T-helper 17 cell (primary cell): ENCODE results near the gene CADM2. TPM values are rescaled to one million over a fixed set of nuclear protein-coding genes. Genes with fewer than 3 reads are reported as not detected.
A peak's percentile ranks its signal among the peaks of the same experiment; 100 is the strongest.
"Not testable (repeated sequence)": the region's sequence is repeated elsewhere in the genome, so short reads cannot be mapped to it uniquely, and the experiment has no call there.

Experiments
- ATAC-seq: fragments of 150-1000 bp; cut with Tn5 transposase; 2 replicates; pipeline ENCODE4 v1.10.0; 2021; ENCODE audit warnings: mild to moderate bottlenecking, moderate library complexity
- DNase-seq, 3 donors: peaks; one replicate each; pipeline versions ENCODE4 v3.0.0 to v3.0.0-alpha.2; 2020 to 2021
- H3K9me3 ChIP-seq: one replicate; pipeline ENCODE4 v1.7.0; 2013; ENCODE audit warnings: low read length, mild to moderate bottlenecking; ENCODE audit not compliant: control insufficient read depth, poor library complexity, severe bottlenecking
- H3K27ac Mint-ChIP-seq: one replicate; pipeline ENCODE4 v1.8.0; 2022; ENCODE audit warnings: mild to moderate bottlenecking, moderate library complexity, mixed read lengths
- H3K27me3 Mint-ChIP-seq: one replicate; pipeline ENCODE4 v1.8.0; 2022; ENCODE audit warnings: mixed read lengths
- H3K36me3 Mint-ChIP-seq: one replicate; pipeline ENCODE4 v1.8.0; 2022; ENCODE audit warnings: low read depth, mixed read lengths
- H3K4me1 Mint-ChIP-seq: one replicate; pipeline ENCODE4 v1.8.0; 2022; ENCODE audit warnings: mild to moderate bottlenecking, mixed read lengths
- H3K4me3 Mint-ChIP-seq: one replicate; pipeline ENCODE4 v1.8.0; 2022; ENCODE audit warnings: mild to moderate bottlenecking, moderate library complexity, mixed read lengths
- total RNA-seq, 4 donors: library from RNA in 2 of 4; stranded (reverse) in 2 of 4; gene quantifications; one replicate each; pipeline ENCODE4 v1.2.3 and lab custom pipeline; 2022 to 2026

The CADM2 gene
- 1 to 10 TPM in 1 of 2 donors, under 1 TPM in 1; 0.42 to 1.2 TPM for total RNA-seq
- 0 to 0.15 reads per million in 2 donors for total RNA-seq (lab: John Stamatoyannopoulos, UW)

DNA sequence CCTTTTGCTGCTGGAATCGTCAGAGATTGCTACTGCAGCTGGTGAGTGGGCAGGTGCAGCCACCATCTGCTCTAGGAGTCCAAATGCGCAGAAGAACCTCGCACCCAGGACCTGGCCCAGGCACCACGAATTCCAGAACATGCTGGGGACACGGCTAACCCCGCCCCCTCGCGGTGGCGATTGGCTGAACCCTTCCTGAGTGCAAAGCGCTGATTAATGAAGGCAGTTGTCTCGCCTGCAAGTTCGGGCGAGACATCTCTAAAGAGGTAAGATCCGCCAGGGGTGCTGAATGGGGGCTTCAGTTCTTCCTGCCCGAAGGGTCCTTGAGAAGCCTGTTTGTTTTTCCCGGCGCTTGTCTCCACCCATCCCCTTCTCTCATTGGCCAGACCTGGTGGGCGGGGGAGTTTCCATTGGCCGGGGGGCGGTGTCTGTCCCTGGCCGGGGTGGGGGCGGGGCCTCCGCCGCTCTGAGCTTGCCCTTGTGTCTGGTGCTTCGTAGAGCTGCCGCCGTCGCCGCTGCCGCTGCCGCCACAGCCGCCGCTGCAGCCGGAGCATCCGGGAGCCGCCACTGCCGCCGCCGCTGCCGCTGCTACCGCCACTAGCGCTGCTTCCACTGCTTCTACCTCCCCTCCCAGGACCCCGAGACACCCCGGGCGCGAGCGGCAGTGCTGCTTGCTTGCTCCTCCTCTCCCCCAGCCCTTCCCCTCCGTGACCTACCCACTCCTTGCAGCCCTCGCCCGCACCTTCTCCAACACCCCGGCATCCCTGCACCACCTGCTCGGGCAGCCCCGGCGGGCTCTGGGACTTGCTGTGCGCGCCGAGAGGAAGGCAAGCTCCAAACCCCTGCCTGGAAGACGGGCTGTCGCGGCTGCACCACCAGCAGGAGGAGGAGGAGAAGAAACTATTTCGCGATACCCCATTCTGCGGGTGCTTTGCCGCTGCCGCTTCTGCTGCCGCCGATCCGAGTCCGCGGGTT is at the start of gene CADM2:
Gene CADM2, plus strand, starts transcription at position 495 of the 975 bp plus-strand sequence.
- H3K27me3 Mint-ChIP-seq: peaks cover 39% of the 10 kb centered on the region
- peaks cover 19% of the 10 kb centered on the region for H3K4me1 Mint-ChIP-seq

DNA sequence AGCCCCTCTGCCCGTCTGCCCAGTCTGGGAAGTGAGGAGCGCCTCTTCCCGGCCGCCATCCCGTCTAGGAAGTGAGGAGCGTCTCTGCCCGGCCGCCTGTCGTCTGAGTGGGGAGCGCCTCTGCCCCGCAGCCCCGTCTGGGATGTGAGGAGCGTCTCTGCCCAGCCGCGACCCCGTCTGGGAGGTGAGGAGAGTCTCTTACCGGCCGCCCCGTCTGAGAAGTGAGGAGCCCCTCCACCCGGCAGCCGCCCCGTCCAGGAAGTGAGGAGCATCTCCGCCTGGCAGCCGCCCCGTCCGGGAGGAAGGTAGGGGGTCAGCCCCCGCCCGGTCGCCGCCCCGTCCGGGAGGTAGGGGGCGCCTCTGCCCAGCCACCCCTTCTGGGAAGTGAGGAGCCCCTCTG is 40.2 kb upstream of the CADM2 start:
- H3K4me1 Mint-ChIP-seq, H3K4me3 Mint-ChIP-seq, H3K27me3 Mint-ChIP-seq, DNase-seq, H3K36me3 Mint-ChIP-seq, H3K27ac Mint-ChIP-seq, ATAC-seq, H3K9me3 ChIP-seq: not testable (repeated sequence)

More for the DNA sequence above, at the start of gene CADM2:
- H3K27ac Mint-ChIP-seq: no peak within 1 kb of the TSS
- H3K9me3 ChIP-seq: peaks cover 3% of the 10 kb centered on the region
- peak within 1 kb of the TSS; percentile 88 for H3K4me3 Mint-ChIP-seq
- ATAC-seq: peak; percentile 97
- DNase-seq: peak; percentile 16 to 43 (median 35)
- peaks cover 2% of the 10 kb centered on the region for H3K36me3 Mint-ChIP-seq

DNA sequence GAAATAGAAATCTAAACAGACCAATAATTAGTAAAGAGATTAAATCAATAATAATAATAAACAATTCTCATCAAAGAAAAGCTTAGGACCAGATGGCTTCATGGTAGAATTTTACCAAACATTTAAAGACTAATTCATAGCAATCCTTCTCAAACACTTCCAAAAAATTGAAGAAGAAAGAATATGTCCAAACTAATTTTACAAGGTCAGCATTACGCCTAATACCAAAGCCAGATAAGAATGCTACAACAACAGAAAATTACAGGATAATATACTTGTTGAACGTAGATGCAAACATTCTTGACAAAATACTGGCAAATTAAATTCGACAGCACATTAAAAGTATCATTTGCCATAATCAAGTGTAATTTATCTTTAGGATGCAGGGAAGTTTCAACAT is 36.1 kb upstream of the CADM2 start:
- no peak for DNase-seq
- H3K27me3 Mint-ChIP-seq: no peaks in the 10 kb centered on the region

DNA sequence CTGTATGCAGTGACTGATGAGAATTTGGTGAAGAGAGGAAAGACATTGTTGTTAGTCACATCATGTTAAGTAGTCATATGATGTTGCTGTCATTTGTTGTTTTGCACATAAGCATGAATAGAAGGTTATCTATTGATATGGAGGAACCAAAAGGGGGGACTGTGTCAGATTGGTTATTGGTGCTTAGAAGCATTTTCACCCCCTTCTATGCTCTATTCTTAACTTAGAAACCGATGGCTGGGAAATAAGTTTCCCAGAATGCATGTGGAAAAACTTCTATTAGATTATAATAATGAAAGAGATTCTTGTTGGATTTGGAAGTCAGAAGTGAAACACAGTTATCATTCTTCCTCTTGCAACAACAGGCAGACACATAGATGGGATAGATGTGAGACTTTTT is 33.2 kb upstream of the CADM2 start:
- no peak for ATAC-seq
- no peak overlapping the region for H3K4me3 Mint-ChIP-seq
- H3K4me1 Mint-ChIP-seq: no peaks in the 10 kb centered on the region
- H3K36me3 Mint-ChIP-seq: no peaks in the 10 kb centered on the region
- H3K9me3 ChIP-seq: no peaks in the 10 kb centered on the region
- H3K27ac Mint-ChIP-seq: no peak overlapping the region
- no peaks in the 10 kb centered on the region for H3K27me3 Mint-ChIP-seq
- DNase-seq: no peak

More for the DNA sequence above, 36.1 kb upstream of the CADM2 start:
- no peak for ATAC-seq
- H3K4me1 Mint-ChIP-seq: no peaks in the 10 kb centered on the region
- H3K27ac Mint-ChIP-seq: no peak overlapping the region
- no peak overlapping the region for H3K4me3 Mint-ChIP-seq
- no peaks in the 10 kb centered on the region for H3K36me3 Mint-ChIP-seq
- H3K9me3 ChIP-seq: no peaks in the 10 kb centered on the region

DNA sequence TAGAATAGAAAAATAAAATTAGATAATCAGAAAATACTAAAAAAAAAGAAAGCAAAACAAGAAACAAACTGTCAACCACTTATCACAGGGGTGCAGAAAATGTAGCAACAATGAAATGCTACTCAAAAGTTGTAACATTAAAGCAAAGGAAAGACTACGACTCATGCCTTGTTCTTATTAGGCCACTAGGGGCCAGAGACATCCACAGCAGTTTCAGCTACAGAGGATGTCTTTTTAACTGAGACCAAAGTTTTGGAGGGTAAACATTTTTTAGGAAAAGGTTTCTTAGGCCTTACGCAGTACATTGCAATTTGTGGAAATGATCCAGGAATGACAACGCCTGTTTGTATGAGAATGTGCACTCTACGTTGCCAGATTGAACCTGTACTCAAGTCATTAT is 15.4 kb upstream of the CADM2 start:
- Mint-ChIP-seq H3K4me1 (no peaks in the 10 kb centered on the region), H3K36me3 (no peaks in the 10 kb centered on the region), H3K27ac (no peak overlapping the region), H3K4me3 (no peak overlapping the region), H3K27me3 (no peaks in the 10 kb centered on the region)
- no peaks in the 10 kb centered on the region for H3K9me3 ChIP-seq
- no peak for ATAC-seq
- no peak for DNase-seq

DNA sequence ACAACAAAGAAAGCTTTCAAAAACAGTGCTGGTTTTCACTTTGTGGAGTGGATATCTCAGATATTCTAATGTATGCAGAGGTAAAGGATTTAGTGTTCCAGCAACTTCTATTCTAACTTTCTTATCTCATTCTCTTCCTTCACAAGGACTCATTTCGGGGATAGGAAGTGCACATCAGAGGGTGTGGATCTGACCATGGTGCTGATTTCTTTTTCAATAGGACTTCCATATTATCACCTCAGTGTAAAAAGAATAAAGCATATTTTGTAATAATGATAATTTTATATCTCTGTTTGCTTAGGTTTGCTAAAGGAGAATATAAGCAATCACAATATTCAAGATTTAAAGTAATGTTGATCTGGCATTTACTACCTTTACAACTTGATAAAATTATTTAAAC is 12.5 kb upstream of the CADM2 start:
- Mint-ChIP-seq H3K4me3 (no peak overlapping the region), H3K36me3 (no peaks in the 10 kb centered on the region), H3K4me1 (no peaks in the 10 kb centered on the region), H3K27ac (no peak overlapping the region), H3K27me3 (no peaks in the 10 kb centered on the region)
- no peaks in the 10 kb centered on the region for H3K9me3 ChIP-seq
- ATAC-seq (no peak), DNase-seq (no peak)

DNA sequence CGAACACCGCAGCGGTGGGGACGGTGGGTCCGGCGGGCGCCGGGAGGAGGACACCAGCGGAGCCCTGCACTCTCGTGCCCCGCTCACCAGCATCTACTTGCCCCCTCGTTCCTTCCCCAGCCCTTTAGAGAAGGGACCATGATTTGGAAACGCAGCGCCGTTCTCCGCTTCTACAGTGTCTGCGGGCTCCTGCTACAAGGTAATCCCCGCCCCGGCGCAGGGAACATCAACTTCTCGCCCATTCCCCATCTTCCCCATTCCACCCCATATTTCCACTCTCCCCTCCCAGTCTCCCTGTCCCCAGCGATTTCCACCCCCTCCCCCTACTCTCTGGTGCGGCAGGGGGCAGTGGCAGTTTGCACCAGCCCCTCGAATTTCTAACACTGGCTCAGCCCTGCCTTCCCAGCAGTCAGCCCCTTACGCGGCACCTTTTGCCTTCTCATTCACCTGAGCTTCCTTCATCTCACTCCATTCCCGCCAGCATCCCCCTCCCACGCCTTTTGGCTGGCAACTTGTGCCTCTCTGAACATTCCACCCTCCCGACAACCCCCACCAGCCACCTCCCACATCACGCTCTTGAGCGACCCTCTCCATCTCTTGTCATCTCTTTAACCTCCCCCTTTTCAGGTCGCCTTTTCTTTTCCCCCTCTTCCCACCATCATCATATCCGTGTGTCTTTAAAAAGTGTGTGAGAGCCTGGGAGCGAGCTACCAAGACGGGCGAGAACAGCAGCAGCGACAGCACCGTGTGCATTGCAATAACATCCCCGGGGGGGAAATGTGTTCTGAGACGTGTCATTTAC is 882 bp downstream of the CADM2 start:
- peaks cover 19% of the 10 kb centered on the region for H3K4me1 Mint-ChIP-seq

DNA sequence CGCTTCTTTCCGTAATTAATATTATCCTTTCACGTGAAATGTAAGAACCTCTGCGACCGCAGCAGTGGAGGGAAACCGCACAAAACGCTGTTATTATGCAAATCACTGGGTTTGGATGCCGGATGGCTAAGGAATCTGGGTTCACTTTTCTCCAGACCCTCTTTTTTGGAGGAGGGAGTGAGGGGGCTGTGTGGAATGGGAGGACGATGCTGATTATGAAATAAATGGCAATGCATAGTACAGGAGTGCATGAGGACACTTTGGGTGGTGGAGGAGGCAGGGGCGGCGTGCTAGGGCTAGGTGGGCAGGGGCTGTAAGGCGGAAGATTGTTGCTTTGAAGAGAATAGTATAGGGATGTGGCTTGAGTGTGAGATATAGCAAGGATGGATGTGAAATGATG is 1.8 kb downstream of the CADM2 start:
- Mint-ChIP-seq H3K36me3 (peaks cover 2% of the 10 kb centered on the region), H3K27ac (no peak overlapping the region), H3K4me1 (peaks cover 19% of the 10 kb centered on the region), H3K4me3 (peak overlapping the region; percentile 2), H3K27me3 (peaks cover 39% of the 10 kb centered on the region)
- DNase-seq: no peak
- ATAC-seq: no peak
- H3K9me3 ChIP-seq: peaks cover 3% of the 10 kb centered on the region

More for the DNA sequence above, 882 bp downstream of the CADM2 start:
- H3K27ac Mint-ChIP-seq: no peak overlapping the region
- ATAC-seq: no peak
- DNase-seq: no peak
- peaks cover 2% of the 10 kb centered on the region for H3K36me3 Mint-ChIP-seq
- H3K9me3 ChIP-seq: peaks cover 3% of the 10 kb centered on the region
- peaks cover 39% of the 10 kb centered on the region for H3K27me3 Mint-ChIP-seq
- H3K4me3 Mint-ChIP-seq: peak overlapping the region; percentile 88

DNA sequence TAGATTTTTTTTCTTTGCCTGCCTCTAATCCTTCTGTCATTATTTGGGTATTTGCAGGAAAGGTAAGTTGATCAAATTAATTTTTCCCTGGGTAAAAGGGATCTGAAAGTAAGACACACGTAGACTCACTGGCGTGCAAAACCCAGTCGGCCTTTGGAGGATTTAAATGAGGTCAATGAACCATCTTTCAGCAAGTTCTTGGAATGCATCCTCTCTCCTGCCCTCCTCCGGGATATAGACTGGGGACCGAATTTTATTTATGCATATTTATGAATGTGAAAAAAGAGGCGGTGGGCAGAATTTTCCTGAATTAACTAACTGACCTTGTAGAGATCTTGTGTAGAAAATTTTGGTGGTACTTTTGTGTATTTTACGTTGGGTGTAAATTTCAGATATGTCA is 2.2 kb downstream of the CADM2 start:
- H3K4me1 Mint-ChIP-seq: peaks cover 19% of the 10 kb centered on the region
- no peak overlapping the region for H3K27ac Mint-ChIP-seq
- ATAC-seq (no peak), DNase-seq (no peak)
- peaks cover 39% of the 10 kb centered on the region for H3K27me3 Mint-ChIP-seq
- H3K4me3 Mint-ChIP-seq: no peak overlapping the region
- peaks cover 3% of the 10 kb centered on the region for H3K9me3 ChIP-seq
- peaks cover 2% of the 10 kb centered on the region for H3K36me3 Mint-ChIP-seq

DNA sequence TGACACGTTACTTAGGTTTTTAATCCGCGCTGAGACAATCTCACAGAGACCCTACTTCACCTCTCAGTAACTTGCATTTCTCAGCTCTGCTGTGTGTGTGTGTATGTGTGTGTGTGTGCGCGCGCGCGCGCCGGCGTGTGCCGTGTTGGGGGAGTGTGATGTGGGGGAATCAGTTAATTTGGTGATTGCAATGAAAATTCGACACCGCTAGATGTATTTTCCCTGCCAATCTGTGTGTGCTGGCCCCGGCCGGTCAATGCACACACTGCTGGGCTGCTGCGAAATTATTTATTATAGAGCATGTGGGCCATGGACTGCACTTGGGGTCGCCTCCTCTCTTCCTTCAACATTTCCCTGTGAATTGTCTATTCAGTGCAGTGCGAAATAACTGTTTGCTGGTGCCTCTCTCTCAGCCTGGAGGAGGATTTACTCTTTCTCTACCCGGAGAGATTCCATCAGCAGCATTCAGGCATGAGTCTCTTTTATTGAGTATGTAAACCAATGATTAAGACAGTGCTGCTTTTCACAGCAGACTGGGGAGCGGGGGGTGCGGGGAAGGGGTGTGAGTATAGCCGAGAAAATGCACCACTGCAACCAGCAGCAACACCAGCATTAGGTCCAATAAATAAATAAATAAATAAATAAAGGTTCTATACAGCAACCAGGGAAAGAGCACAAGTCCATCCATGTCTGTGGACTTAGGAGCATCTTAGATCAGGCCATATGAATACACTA is 2.9 kb downstream of the CADM2 start:
- peaks cover 2% of the 10 kb centered on the region for H3K36me3 Mint-ChIP-seq
- DNase-seq: no peak
- H3K4me3 Mint-ChIP-seq: no peak overlapping the region
- H3K27me3 Mint-ChIP-seq: peaks cover 39% of the 10 kb centered on the region
- H3K9me3 ChIP-seq: peaks cover 3% of the 10 kb centered on the region
- H3K4me1 Mint-ChIP-seq: peaks cover 19% of the 10 kb centered on the region
- no peak overlapping the region for H3K27ac Mint-ChIP-seq
- no peak for ATAC-seq

DNA sequence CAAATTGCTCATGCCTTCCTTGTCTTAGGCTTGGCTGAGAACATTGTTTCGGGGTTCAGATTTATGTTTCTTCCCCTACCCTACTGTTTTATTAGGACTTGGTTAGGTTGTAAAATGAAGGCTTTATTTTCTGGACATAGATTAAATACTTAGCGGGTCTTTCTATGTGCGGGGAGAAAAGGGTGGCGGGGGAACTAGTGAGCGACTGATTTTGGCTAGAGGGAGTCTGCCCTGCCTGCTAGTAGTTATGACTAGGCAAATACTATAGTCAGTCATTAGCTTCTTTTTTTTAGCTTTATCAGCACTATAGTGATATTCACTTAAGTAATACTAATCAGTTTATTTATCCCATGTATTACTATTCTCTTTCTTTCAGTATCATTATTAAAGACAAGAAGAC is 3.6 kb downstream of the CADM2 start:
- H3K27ac Mint-ChIP-seq: no peak overlapping the region
- no peak for ATAC-seq
- H3K4me1 Mint-ChIP-seq: peaks cover 19% of the 10 kb centered on the region
- no peak overlapping the region for H3K4me3 Mint-ChIP-seq
- peaks cover 2% of the 10 kb centered on the region for H3K36me3 Mint-ChIP-seq
- DNase-seq: no peak
- peaks cover 3% of the 10 kb centered on the region for H3K9me3 ChIP-seq
- H3K27me3 Mint-ChIP-seq: peaks cover 39% of the 10 kb centered on the region

DNA sequence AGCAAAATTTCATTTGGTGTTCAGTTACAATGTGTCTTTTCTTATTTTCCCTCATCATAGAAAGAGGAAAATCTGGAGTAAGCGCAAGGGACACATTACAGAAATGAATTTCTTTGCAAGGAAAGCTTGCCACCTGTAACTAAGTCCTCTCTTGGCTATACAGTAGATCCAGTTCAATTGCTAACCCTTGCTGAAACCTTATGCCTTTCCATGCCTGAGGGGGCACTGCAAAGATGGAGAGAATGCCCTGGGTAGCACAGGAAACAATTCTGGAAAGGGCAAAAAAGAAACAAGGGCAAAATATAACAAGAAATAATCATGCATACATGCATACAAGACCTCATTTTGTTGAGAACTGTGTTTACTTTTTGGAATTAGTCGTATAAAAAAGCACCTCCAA is 4.3 kb downstream of the CADM2 start:
- H3K27ac Mint-ChIP-seq: no peak overlapping the region
- H3K27me3 Mint-ChIP-seq: peaks cover 39% of the 10 kb centered on the region
- ATAC-seq (no peak), DNase-seq (no peak)
- H3K4me1 Mint-ChIP-seq: peaks cover 19% of the 10 kb centered on the region
- peaks cover 3% of the 10 kb centered on the region for H3K9me3 ChIP-seq
- H3K36me3 Mint-ChIP-seq: peaks cover 2% of the 10 kb centered on the region
- H3K4me3 Mint-ChIP-seq: no peak overlapping the region

DNA sequence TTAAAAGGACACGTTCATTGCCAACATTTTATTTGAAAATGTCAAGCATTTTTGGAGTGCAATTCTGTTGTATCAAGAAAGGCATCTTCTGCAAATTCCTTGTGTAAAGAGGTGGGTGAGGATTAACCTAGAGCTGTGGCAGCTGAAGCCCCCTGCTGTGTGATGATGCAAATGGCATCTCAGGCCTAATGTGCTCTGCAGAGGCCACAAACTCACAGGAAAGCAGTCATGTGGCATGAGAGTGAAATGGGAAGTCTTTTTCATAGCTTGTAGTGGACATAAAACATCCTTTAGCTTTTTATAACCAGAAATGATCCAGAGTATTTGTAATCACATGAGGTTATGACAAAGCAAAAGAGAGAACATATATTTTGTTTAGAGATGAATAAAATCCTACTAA is 6.4 kb downstream of the CADM2 start:
- peaks cover 4% of the 10 kb centered on the region for H3K4me1 Mint-ChIP-seq
- peaks cover 29% of the 10 kb centered on the region for H3K27me3 Mint-ChIP-seq
- no peak overlapping the region for H3K4me3 Mint-ChIP-seq
- no peak for ATAC-seq
- H3K36me3 Mint-ChIP-seq: no peaks in the 10 kb centered on the region
- peaks cover 3% of the 10 kb centered on the region for H3K9me3 ChIP-seq
- H3K27ac Mint-ChIP-seq: no peak overlapping the region
- DNase-seq: no peak
